ENCODE data around the gene ACSS3.

The ACSS3 gene

DNA sequence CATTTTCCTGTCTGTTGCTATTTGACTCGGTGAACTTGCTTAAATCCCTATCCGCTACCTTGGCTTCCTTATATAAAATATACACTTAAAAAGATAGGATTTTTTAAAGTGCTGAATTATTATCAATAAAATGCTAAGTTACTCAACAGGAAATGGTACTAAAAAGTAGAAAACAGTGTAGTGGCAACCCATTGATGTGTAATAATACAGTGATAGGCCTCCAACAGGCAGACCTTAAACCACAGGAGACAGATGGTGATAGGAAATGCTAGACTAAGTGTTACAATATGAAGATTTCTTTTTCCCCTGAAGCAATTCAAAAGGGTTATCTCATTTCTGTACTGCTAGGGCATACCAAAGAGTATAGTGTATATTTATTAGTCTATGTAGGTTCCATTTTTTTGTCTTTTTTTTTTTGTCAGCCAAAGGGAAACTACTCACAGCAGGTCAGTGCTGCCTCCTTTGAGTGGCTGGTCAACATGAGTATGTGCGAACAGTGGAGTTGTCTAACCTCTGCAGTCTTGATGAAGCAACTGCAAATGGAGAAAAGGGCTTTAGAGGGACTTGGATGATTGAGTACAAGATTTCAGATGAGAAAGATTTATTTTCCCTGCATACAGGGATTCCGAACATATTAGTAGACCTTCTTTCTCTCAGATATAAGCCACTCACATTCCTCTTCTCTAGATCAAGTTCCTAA, 183.8 kb downstream of the ACSS3 start:
- TF ChIP-seq, protein P1, sequence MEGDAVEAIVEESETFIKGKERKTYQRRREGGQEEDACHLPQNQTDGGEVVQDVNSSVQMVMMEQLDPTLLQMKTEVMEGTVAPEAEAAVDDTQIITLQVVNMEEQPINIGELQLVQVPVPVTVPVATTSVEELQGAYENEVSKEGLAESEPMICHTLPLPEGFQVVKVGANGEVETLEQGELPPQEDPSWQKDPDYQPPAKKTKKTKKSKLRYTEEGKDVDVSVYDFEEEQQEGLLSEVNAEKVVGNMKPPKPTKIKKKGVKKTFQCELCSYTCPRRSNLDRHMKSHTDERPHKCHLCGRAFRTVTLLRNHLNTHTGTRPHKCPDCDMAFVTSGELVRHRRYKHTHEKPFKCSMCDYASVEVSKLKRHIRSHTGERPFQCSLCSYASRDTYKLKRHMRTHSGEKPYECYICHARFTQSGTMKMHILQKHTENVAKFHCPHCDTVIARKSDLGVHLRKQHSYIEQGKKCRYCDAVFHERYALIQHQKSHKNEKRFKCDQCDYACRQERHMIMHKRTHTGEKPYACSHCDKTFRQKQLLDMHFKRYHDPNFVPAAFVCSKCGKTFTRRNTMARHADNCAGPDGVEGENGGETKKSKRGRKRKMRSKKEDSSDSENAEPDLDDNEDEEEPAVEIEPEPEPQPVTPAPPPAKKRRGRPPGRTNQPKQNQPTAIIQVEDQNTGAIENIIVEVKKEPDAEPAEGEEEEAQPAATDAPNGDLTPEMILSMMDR (IDR thresholded peaks at IDR 0.05; ENCODE audit: control insufficient read depth, insufficient read depth, low read depth, low read length, missing control alignments) = peak; percentile 5
- no peak for DNase-seq (ENCODE audit: low read depth)
- H3K4me3 ChIP-seq (ENCODE audit: control insufficient read depth, low read depth, low read length) = no peak overlapping the region

DNA sequence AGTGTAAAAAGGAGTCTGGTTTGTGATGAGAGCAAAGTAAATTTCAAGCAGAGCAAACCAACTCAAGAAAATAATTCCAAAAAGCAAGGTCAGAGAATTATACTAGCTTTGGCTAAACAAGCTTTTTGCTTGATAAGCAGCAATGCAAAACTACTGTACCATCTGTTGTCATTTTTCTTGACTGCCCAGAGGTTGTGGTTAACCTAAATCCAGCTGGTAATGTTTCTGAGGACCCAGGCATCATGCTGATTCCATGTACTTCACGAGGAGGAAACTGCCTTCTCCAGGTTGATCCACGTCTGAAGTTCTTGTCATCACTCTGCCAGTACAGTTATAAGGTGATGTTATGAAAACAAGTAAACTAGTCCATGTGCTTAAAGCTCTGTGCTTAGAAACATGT, 185.2 kb downstream of the ACSS3 start:
- DNase-seq (ENCODE audit: low read depth) = no peak
- TF ChIP-seq, protein P1 (IDR thresholded peaks at IDR 0.05; ENCODE audit: control insufficient read depth, insufficient read depth, low read depth, low read length, missing control alignments) = no peak
- no peak overlapping the region for H3K4me3 ChIP-seq (ENCODE audit: control insufficient read depth, low read depth, low read length)

DNA sequence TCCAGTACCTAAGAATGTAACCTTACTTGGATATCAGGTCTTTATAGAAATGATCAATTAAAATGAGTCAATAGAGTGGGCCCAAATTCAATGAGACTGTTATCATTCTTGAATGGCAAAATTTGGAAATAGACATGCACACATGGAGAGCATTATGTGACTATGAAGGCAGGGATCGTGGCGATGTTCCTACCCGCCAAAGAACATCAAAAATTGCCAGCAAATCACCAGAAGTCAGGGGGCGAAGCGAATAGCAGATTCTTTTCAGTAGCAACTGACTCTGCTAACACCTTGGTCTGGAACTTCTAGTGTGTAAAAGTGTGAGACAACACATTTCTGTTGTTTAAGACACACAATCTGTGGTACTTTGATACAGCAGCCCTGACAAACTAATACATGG, 192.5 kb downstream of the ACSS3 start:
- TF ChIP-seq, protein P1 (IDR thresholded peaks at IDR 0.05; ENCODE audit: control insufficient read depth, insufficient read depth, low read depth, low read length, missing control alignments) = no peak
- no peak for DNase-seq (ENCODE audit: low read depth)
- H3K4me3 ChIP-seq (ENCODE audit: control insufficient read depth, low read depth, low read length) = no peak overlapping the region

DNA sequence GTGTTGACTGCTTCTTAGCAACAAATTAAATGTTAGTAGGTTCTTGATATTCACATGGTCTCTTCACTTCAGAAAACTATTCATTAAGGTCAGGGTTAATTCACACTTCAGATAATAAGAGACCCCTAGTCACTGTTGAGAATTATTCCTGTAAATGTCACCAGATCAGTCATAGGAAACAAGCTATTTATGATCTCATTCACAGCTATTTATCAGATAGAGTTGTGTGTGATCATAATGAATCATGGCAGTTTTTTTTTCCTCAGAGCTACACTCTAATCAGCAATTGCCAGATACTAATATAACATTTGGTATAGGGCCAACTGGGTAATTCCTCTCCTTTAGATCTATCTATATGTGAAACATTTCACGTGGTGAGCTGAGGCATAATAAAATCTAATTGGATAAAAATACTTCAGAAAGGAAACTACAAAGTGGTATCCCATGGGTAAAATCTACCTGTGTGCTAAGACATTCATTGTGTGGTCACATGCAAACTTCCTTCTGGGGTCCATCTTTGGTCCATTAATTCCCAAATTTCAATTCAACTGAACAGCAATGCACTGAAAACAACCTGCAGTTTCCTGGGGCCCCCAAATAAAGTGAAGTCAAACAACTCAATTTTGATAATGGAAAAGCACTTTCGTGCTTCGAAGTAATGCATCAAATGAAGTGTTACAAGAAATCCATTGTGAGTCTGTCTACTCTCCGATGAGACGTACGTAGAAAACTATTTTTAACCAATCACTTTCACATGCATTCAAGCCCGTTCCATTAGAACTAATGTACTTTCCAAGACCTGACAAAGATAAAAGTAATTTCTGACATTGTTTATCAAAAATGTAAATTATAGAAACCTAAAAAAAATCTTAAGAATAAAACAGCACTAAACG, 197.0 kb downstream of the ACSS3 start:
- DNase-seq (ENCODE audit: low read depth) = no peak
- TF ChIP-seq, protein P1 (IDR thresholded peaks at IDR 0.05; ENCODE audit: control insufficient read depth, insufficient read depth, low read depth, low read length, missing control alignments) = no peak
- H3K4me3 ChIP-seq (ENCODE audit: control insufficient read depth, low read depth, low read length) = no peak overlapping the region

DNA sequence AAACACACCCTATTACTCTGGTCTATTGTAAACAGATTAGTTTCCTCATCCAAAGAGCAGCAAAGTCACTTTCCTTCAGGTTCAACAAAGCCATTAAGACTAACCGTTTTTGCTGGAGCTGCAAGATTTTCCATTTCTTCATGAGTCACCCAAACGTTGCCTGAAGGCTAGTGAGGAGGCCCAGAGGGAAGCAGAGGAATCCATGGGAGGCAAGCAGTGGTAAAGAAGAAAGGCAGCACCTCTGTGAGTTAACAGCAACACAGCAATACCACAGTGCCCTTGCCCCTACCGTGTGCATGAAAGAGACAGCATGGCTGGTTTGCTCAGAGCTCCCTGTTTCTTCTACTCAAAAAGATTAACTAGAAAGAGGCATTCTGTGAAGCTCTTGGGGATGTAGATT, 206.3 kb downstream of the ACSS3 start:
- DNase-seq (ENCODE audit: low read depth) = no peak
- H3K4me3 ChIP-seq (ENCODE audit: control insufficient read depth, low read depth, low read length) = no peak overlapping the region
- TF ChIP-seq, protein P1 (IDR thresholded peaks at IDR 0.05; ENCODE audit: control insufficient read depth, insufficient read depth, low read depth, low read length, missing control alignments) = no peak

DNA sequence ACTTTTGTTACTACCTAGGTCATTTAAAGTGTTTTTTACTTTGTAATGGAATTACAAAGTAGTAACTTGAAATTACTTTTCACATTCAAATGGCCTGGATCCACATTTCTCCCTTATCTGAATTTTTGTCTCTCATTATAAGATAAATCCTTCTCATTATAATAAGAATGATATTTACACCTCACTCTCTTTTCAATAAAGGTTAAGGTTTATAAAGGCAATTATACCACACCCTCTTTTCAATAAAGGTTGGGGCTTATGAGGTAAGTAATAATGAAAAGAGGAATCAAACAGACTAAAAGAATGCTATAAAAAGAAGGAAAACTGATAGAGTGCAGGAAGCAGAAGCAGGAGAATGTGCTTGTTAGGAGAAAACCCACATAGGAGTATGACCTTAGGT, 210.8 kb downstream of the ACSS3 start:
- no peak overlapping the region for H3K4me3 ChIP-seq (ENCODE audit: control insufficient read depth, low read depth, low read length)
- TF ChIP-seq, protein P1 (IDR thresholded peaks at IDR 0.05; ENCODE audit: control insufficient read depth, insufficient read depth, low read depth, low read length, missing control alignments) = no peak
- DNase-seq (ENCODE audit: low read depth) = no peak
